Type B pancreatic cell (in vitro differentiated cells): Measurements from ENCODE around the gene PTPRCAP. TPM values are rescaled to one million over a fixed set of nuclear protein-coding genes. Genes with fewer than 3 reads are reported as not detected.
"Not testable (repeated sequence)": the region's sequence is repeated elsewhere in the genome, so short reads cannot be mapped to it uniquely, and the experiment has no call there.

ENCODE experiments used
- DNase-seq: peaks from one replicate; pipeline ENCODE4 v3.0.0; 2021; ENCODE audit warnings: mixed read lengths; ENCODE audit not compliant: unreplicated experiment; ENCODE audit errors: extremely low spot score
- H3K27ac Mint-ChIP-seq: 2 replicates; pipeline ENCODE4 v1.8.0; 2021; ENCODE audit warnings: mild to moderate bottlenecking, mixed read lengths
- H3K27me3 Mint-ChIP-seq: 2 replicates; pipeline ENCODE4 v1.8.0; 2021; ENCODE audit warnings: mixed read lengths
- H3K36me3 Mint-ChIP-seq: 2 replicates; pipeline ENCODE4 v1.8.0; 2021; ENCODE audit warnings: mixed read lengths
- H3K4me1 Mint-ChIP-seq: one replicate; pipeline ENCODE4 v1.8.0; 2021; ENCODE audit warnings: mixed read lengths; ENCODE audit not compliant: unreplicated experiment
- H3K4me3 Mint-ChIP-seq: 2 replicates; pipeline ENCODE4 v1.8.0; 2021; ENCODE audit warnings: mild to moderate bottlenecking, mixed read lengths
- H3K9me3 Mint-ChIP-seq: 2 replicates; pipeline ENCODE4 v1.8.0; 2021; ENCODE audit warnings: mixed read lengths
- CTCF ChIP-seq: fragments of 200-600 bp; sonication (generic); conservative IDR thresholded peaks from 2 replicates; pipeline ENCODE4 v1.5.0; 2021; ENCODE audit warnings: antibody characterized with exemption, mild to moderate bottlenecking
- long read RNA-seq: library from polyadenylated mRNA; unstranded; transcript quantifications from one replicate; pipeline ENCODE4 v2.0.0, GENCODE V29; 2020
- total RNA-seq: library from RNA; stranded (reverse); gene quantifications from 2 replicates; pipeline ENCODE4 v1.2.1, GENCODE V29; 2021; ENCODE audit warnings: low replicate concordance

The PTPRCAP gene, protein sequence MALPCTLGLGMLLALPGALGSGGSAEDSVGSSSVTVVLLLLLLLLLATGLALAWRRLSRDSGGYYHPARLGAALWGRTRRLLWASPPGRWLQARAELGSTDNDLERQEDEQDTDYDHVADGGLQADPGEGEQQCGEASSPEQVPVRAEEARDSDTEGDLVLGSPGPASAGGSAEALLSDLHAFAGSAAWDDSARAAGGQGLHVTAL
- 1.1 and 2.0 TPM in 2 replicates for total RNA-seq
- long read RNA-seq = 0 reads

GRCh38 chr11:67437082-67437808, at the start of gene PTPRCAP:
Gene PTPRCAP (minus strand): TSS chr11:67437682. CDS start chr11:67437619, 63 bp downstream.
- peaks cover 2% of the 10 kb centered on the region for H3K4me1 Mint-ChIP-seq
- H3K4me3 Mint-ChIP-seq = no peak within 1 kb of the TSS
- DNase-seq = no peak
- no peaks in the 10 kb centered on the region for H3K9me3 Mint-ChIP-seq
- no peaks in the 10 kb centered on the region for H3K36me3 Mint-ChIP-seq
- H3K27me3 Mint-ChIP-seq = no peaks in the 10 kb centered on the region
- H3K27ac Mint-ChIP-seq = no peak within 1 kb of the TSS
- no peak for TF ChIP-seq CTCF

DNA sequence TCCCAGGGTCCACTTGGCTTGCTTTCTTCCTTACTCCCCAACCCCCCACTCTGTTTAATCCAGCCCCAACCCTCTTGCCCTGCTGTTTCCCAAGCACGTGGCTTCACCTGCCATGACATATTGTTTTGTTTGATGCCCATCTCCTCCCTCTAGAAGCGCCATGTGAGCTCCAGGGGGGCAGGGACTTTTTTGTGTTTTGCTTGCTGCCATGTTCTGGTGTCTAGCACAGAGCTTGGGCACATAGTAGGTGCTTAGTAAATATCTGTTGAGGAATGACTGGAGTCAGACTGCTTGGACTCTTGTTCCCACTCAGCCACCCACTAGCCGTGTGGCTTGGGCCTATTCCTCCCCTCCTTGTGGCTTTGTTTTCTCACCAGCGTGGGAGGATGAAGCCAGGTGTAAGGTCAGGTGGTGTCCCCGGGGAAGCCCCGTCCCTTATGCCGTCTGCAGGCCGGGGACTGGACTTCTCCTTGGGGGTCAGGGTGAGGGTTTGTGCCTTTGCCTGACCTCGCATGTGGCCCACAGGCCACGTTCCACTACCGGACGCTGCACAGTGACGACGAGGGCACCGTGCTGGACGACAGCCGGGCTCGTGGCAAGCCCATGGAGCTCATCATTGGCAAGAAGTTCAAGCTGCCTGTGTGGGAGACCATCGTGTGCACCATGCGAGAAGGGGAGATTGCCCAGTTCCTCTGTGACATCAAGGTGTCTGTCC, 49.2 kb upstream of the PTPRCAP start:
- H3K4me1 Mint-ChIP-seq = peaks cover 31% of the 10 kb centered on the region
- peaks cover 3% of the 10 kb centered on the region for H3K27me3 Mint-ChIP-seq
- H3K9me3 Mint-ChIP-seq = no peaks in the 10 kb centered on the region
- H3K4me3 Mint-ChIP-seq = peak overlapping the region; percentile 57
- no peak for TF ChIP-seq CTCF
- peaks cover 13% of the 10 kb centered on the region for H3K36me3 Mint-ChIP-seq
- H3K27ac Mint-ChIP-seq = no peak overlapping the region
- DNase-seq = no peak

DNA sequence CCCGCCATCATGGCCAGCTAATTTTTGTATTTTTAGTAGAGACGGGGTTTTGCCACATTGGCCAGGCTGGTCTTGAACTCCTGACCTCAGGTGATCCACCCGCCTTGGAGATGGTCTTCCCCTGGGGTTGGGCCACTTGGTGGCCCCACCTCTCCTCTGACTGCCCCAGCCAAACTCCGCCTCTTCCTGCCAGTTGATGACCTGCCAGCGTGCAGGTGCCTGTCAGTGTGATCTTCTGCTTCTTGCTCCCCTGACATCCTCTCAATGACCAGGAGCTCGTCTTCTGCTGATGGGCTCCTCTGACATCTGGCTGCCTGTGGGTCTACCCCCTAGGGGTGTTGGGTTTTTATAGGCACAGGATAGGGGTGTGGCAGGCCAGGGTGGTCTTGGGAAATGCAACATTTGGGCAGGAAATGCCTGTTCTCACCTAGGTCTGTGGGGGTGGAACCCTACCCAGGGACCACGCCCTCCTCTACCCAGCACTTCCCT, 48.4 kb upstream of the PTPRCAP start:
- Mint-ChIP-seq H3K4me1 (peaks cover 31% of the 10 kb centered on the region), H3K4me3 (peak overlapping the region; percentile 57), H3K36me3 (peaks cover 13% of the 10 kb centered on the region)
- H3K27ac Mint-ChIP-seq, DNase-seq, H3K9me3 Mint-ChIP-seq, H3K27me3 Mint-ChIP-seq: not testable (repeated sequence)

DNA sequence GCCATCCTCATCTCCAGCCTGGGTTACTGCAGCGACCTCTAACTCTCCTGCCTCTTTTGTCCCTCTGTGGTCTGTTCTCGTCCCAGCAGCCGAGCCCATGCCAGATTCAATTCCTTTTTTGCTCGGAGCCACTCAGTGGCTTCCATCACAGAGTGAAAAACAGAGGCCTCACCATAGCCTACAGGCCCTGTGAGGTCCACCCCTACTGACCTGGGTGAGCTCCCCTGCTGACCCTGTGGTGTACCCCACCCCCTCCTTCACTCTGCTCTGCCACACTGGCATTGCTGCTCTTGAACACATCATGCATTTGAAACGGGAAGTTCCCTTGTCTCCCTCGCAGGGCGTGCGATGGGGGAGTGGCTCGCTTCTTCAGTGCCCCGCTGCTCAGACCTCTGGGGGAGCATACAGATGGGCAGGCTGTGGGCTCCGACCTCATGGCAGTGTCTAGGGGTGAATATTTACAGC, 47.4 kb upstream of the PTPRCAP start:
- peaks cover 13% of the 10 kb centered on the region for H3K36me3 Mint-ChIP-seq
- TF ChIP-seq CTCF = no peak
- DNase-seq = no peak
- peak overlapping the region; percentile 50 for H3K27ac Mint-ChIP-seq
- H3K4me1 Mint-ChIP-seq = peaks cover 31% of the 10 kb centered on the region
- peaks cover 3% of the 10 kb centered on the region for H3K27me3 Mint-ChIP-seq
- no peaks in the 10 kb centered on the region for H3K9me3 Mint-ChIP-seq
- peak overlapping the region; percentile 96 for H3K4me3 Mint-ChIP-seq

- peaks cover 9% of the 10 kb centered on the region for H3K36me3 Mint-ChIP-seq
Observed at GRCh38 chr11:67483831-67484665, 46.6 kb upstream of the PTPRCAP start.

More at GRCh38 chr11:67483831-67484665, 46.6 kb upstream of the PTPRCAP start:
- peaks cover 31% of the 10 kb centered on the region for H3K4me1 Mint-ChIP-seq
- H3K27ac Mint-ChIP-seq = peak overlapping the region; percentile 50
- no peak for DNase-seq
- H3K27me3 Mint-ChIP-seq = peaks cover 3% of the 10 kb centered on the region
- H3K4me3 Mint-ChIP-seq = peak overlapping the region; percentile 96
- TF ChIP-seq CTCF = no peak
- no peaks in the 10 kb centered on the region for H3K9me3 Mint-ChIP-seq
